HuH-7 (cell line): ENCODE measurements around the gene JMJD8.
A peak's percentile ranks its signal among the peaks of the same experiment; 100 is the strongest.
"Not testable (repeated sequence)": the region's sequence is repeated elsewhere in the genome, so short reads cannot be mapped to it uniquely, and the experiment has no call there.

Experiments used
- DNase-seq: peaks from one replicate; pipeline ENCODE4 v3.0.0; 2011; ENCODE audit warnings: low spot score

Gene JMJD8

DNA sequence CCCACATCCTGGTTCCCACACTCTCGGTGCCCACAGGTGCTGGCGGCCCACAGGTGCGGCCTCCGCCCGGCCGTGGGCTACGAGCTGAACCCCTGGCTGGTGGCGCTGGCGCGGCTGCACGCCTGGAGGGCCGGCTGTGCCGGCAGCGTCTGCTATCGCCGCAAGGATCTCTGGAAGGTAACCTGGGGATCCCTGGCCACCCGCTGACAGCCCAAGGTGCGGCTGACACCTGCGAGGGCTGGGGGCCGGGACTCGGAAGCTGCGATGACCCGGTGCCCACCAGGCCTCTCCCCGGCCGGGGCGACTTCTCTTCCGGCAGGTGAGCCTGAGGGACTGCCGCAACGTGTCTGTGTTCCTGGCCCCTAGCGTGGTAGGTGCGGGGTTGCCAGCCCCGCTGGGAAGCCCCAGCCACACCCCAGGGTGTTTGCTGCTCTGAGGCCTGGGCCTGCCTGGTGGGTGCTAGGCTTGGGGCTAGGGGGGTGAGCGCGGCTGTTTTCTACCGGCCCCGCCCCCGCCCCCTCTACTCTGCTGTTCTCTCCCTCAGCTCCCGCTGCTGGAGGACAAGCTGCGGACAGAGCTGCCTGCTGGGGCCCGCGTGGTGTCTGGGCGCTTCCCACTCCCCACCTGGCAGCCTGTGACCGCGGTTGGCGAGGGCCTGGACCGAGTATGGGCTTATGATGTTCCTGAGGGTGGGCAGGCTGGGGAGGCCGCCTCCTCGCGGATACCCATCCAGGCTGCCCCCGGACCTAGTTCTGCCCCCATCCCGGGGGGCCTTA is 37.8 kb upstream of the JMJD8 start:
- no peak for DNase-seq

DNA sequence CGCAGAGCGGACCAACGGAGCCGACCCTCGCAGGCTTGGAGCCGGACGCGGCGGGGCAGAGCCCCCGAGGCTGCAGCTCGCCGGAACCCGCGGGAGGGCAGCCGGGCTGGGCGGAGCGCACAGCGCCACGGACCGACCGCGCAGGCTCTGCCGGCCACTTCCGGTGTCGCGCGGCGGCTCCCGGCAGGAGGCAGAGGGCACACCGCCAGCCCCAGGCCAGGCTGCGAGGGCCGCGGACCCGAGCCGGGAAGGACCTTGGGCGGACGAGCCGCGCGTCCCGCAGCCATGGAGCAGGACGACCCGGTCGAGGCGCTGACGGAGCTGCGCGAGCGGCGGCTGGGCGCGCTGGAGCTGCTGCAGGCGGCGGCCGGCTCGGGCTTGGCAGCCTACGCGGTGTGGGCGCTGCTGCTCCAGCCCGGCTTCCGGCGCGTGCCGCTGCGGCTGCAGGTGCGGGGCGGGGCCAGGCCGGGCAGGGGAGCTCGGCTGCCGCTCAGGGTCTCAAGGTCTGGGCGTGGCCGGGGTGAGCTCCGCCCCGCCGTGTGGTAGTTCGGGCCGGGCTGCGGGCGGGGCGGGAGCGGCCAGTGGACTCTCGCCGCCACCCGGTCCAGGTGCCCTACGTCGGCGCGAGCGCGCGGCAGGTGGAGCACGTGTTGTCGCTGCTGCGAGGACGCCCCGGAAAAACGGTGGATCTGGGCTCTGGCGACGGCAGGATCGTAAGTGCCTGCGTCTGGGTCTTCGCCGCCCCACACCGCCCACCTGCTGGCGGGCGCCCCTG is 37.0 kb upstream of the JMJD8 start, which contains the start of gene ANTKMT:
ANTKMT (plus strand) TSS at position 157 of the 775 bp plus-strand sequence; CDS start at position 286, 129 bp downstream.
- peak; percentile 83 for DNase-seq

DNA sequence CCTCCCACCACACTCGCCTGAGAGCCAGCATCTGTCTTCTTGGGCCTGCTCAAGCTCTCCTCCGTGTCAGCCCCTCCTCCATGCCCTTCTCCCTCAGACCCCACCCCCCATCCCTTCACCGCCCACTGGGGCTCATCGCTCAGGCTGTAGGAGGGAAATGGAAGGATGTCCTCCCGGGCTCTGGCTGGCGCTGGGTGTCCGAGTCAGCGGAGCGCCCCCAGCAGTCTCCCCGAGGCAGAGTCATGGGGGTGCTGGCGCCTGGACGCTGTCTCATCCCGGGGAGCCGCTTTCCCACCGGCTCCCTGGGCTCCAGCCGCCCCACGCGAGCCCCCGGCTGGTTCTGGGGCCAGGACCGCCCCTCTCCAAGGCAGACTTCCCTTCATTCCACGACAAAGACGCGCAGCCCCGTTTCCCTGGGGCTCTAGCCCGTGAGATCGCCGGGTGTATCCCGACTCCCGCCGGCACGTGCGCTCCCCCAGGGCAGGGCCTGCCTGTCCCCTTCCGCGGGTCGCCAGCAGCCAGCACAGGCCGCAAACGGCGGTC is 36.4 kb upstream of the JMJD8 start:
- DNase-seq, result no peak

DNA sequence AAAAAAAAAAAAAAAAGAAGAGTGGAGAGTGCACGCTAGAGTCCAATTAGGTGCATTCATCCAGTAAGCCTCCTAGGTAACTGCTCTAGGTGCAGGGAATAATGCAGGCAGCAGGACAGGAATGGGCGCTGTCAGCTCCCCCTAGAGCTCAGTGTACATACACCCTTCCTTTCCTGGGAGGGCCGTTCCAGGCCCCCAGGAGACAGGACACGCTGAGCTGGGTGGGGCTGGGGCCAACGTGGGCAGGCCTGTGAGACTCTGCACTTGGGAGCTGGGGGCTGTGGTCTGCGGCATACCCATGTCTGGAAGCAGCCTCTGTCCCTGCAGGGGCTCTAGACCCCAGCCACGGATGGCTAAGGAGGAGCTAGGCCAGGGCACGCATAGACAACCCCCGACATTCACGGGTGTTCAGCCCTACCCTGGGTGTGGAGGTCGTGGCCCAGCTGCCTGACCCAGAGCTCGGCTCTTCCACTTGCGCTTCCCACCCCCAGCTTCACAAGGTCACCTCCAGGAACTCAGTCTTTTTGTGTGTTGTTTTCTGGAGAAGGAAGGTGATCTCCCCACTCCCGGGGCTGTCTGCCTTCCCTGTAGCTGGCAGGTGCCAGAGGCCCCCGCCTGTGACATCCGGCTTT is 35.8 kb upstream of the JMJD8 start:
- no peak for DNase-seq

DNA sequence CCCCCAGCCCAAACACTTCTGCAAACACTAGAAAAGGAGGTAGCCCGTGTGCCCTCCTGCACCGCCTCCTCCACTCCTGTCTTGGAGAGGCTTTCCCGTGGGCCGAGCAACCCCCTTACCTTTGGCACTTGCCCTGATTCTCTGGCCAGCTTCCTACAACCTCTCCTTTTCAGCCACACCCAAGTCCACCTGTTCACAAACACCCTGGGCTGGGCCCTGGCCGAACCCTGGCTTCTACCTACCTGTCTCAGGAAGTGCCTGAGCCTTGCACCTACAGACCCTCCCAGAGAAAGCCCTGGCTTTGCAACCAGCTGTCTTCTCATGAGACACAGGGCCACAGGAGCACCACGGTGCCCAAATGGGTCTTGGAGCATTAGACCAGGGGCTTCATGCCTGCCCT is 34.8 kb upstream of the JMJD8 start:
- no peak for DNase-seq

DNA sequence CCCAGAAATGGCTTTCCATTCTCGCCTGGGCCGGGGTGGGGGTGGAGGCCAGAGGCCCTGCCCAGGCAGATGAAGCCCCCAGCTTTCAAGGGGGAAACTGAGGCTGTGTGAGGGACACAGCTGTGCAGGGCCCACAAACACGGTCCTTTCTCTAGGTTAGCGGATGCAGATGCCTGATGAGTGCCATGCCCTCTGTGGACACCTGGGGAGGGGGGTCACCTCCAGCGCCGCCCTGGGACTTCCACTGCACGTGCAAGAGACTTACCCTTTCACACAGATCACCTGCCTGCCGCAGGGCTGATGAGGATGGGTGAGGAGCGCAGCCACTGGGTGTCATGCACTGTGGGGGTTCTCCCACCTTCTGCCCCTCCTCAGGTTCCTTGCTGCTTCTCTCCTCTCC is 34.3 kb upstream of the JMJD8 start:
- DNase-seq, result no peak

DNA sequence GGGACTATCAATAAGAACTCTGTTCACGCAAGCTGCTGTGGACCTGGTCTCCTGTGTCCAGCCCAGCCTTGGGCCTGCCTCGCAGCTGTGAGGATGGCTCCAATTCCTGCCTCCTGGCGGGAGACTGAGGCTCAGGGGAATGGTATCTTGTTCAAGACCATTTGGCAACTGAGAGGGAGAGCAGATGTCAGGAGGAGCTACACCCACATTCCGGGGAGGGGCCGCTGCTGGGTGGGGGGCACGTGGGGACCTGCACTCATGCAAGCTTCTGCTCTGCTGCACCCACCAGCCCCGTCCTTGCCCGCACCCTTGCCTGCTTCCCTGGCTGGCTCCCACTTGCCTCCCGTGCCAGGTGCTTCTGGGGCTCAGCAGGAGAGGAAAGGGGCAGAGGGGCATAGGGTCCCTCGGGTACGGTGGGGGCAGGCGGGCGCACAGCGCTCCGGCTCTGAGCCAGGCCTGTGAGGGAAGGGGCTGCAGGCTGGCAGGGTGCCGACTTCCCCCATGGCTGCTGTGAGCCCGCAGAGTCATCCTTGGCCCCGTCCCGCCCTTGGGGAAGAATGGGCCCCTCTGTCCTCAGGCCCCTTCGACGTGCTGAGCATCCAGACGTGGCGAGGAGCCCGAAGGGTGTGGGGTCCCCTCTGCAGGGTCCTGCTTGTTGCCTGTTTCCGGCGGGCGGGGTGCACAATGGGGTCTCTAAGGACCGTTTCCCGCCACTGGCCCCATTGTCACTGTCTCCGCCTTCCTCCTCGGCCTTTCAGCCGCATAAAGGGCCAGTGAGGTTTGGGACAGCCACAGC is 33.5 kb upstream of the JMJD8 start:
- no peak for DNase-seq

DNA sequence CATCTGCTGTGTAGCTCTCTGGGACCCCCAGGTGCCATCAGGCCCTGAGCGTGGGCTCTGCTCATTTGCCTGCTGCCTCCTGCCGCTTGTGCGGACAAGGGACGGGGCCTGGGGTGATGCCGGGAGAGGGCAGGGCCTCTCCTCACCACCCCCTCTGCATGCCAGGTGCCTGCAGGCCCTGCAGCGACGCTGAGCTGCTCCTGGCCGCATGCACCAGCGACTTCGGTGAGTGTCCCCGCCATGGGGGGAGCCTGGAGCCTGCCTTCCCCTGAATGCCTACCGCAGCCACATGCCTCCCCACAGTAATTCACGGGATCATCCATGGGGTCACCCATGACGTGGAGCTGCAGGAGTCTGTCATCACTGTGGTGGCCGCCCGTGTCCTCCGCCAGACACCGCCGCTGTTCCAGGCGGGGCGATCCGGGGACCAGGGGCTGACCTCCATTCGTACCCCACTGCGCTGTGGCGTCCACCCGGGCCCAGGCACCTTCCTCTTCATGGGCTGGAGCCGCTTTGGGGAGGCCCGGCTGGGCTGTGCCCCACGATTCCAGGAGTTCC is 32.7 kb upstream of the JMJD8 start:
- no peak for DNase-seq

DNA sequence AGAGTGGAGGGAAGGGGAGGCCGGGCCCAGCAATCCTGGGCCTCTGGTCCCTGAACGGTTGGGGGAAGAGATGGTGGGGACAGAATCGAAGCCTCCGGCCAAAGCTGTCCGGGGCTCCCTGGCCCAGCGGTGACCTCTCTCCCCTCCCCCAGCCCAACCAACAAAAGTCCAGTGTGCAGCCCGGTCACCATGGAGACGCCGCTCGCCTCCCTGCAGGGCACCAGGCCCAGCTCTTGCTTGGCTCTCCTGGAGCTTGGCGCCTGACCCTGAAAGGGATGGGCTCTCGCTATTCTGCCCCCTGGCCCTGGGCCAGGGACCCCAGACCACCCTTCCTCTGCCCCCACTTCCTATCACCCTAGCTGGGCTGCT is 32.0 kb upstream of the JMJD8 start:
- no peak for DNase-seq

DNA sequence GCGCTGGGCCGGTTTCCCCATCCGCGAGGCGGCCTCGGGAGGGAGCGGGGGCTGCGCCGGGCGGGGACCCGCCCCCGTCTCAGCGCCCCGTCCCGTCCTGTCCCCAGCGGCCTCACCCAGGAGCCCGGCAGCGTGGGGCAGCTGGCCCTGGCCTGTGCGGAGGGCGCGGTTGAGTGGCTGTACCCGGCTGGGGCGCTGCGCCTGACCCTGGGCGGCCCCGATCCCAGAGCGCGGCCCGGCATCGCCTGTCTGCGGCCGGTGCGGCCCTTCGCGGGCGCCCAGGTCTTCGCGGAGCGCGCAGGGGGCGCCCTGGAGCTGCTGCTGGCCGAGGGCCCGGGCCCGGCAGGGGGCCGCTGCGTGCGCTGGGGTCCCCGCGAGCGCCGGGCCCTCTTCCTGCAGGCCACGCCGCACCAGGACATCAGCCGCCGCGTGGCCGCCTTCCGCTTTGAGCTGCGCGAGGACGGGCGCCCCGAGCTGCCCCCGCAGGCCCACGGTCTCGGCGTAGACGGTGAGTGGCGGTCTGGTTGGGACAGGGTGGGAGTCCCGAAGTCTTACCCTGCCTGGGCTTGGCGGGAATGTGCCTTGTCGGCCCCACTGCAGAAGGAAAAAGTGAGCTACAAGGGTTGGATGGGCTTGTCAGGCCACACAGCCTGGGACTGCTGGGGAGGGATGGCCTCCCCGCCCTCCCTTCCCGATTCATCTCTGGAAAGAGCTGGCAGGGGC is 31.5 kb upstream of the JMJD8 start:
- no peak for DNase-seq

DNA sequence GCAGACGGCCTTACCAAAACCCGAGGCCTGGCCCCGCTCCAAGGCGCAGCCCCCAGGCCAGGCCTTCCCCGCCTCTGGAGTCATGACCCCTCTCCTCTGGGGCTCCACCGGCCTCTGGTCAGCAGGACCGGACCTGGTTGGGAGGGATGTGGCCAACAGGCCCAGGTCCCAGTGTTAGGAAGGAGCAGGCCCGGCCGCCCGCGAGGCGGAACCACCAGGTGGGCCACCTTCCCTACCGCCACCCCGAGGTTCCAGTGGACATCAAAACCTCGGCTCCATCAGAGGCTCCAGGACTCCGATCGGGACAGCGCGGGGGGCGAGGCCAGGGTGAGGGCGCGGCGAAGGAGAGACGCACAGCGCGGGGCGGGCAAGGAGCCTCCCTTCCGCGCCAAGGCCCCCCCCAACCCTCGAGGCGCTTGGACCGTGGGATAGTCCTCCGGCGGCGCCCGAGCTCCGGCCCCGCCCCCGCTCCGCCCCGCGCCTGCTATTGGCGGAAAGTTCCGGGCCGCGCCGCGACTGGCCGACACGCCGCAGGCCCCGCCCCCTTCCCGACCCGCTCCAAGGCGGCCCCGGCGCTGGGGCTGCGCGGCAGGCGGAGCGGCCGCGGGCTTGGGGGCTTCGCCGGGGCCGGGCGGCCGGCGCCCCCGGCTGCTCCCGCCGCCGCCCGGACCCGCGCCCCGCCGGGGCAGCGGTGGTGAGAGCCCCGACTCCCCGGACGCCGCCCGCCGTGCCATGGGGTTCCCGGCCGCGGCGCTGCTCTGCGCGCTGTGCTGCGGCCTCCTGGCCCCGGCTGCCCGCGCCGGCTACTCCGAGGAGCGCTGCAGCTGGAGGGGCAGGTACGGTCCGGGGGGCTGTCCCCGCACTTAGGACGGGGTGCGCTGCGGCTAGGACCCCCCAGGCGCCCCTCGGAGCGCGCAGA is 30.7 kb upstream of the JMJD8 start, which contains the start of gene METRN:
METRN (plus strand) TSS at position 561 of the 919 bp plus-strand sequence; CDS start at position 733, 172 bp downstream.
- peak; percentile 77 for DNase-seq

DNA sequence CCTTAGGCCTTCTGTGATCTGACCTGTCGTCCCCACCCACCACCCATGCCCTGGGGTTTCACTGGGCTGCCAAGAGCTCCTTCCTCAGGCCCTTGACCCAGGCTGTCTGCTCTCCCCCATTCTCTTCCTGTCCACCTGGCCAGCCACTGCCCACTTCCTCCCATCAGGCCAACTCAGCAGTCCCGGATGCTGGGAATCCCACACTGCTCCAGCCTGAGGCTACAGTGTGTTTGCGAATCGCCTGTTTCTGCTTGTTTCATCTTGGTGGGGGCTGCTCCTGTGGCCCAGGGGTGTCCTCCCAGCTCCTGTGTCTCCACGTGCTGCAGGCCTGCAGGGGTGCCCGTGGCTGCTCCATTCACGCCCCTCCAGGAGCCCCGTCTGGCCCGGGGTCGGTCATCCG is 29.9 kb upstream of the JMJD8 start:
- no peak for DNase-seq

DNA sequence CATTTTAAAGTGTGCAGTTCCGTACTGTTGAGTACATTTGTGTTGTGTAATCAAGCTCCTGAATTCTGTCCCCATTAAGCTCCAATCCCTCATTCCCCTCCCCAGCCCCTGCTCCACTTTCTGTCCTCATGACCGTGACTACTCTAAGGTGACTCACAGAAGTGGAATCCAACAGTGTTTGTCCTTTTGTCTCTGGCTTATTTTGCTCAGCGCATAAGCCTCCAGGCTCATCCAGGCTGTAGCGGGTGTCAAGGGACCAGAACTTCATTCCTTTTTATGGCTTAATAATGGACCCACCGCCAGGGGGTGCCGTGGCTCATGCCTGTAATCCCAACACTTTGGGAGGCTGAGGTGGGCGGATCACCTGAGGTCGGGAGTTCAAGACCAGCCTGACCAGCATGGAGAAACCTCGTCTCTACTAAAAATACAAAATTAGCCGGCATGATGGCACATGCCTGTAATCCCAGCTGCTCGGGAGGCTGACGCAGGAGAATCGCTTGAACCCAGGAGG is 28.7 kb upstream of the JMJD8 start:
- not testable (repeated sequence) for DNase-seq

DNA sequence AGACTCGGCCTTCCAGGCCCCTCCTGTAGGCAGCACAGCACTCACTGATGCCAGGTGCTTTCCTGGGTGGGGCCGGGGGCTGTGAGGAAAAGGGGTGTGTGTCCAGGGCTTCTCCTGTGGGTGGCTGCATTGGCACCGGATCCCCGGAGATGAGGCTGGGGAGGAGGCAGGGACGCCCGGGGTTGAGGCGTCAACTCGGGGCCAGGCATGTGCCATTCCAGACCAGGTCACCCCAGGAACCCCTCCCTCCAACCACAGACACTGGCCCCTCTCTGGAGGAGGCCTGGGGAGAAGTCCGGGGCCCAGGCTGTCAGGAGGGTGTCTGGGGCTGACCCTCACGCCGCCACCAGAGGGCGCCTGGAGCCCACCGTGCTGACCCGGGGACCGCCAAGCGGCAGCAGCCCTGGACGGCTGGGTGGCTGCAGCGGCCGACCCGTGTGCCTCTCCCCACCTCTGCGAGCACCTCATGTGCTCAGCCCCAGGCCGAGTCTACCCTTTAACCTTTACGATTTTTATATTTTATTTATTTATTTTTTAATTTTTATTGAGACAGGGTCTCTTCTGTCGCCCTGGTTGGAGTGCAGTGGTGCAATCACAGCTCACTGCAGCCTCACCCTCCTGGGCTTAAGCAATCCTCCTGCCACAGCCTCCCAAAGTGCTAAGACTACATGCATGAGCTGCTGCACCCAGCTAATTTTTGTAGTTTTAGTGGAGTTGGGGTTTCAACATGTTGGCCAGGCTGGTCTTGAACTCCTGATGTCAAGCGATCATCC is 27.6 kb upstream of the JMJD8 start:
- peak; percentile 85 for DNase-seq

DNA sequence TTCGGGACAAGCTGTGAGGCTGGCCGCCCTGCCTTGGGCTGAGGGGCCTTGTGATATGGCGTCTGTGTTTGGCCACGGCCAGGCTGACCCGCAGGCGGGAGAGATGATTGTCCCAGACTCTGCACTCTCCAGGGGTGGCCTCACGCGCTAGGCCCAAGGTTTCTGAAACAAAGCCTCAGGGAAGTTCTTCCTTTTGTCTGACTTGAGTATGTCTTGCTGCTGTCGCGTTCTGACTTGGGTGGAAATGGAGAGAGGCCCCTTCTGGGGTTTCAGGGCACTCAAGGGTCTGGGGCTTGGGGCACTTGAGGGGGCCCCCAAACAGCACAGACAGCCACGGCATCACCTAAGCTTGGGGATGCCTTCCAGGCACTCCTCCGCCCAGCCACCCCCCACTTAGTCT is 26.9 kb upstream of the JMJD8 start:
- no peak for DNase-seq

DNA sequence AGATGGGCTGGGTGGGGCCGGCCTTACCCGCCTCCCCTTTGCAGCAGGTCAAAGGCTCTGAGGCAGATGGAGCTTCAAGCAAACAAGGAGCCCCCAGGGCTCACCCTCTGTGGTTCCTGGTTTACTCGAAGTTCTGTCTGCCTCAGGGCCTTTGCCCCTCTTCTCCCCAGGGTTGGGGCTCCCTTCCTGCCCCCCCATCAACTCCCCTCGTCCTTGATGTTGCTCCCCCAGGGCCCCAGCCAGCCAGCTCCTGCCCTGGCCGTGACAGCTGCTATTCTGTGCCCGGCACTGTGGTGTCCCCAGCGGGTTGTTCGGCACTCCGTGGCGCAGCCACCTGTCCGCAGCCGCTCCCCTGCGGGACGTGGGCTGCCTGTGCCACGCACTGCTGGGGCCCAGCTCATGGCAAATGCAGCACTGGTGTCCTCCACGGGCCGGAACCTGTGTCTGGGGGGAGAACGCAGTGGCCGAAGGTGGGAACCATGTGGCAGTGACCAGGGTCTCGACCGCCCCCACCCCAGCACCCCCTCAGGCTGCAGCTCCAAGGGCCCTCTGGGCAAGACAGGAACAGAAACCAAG is 26.5 kb upstream of the JMJD8 start:
- no peak for DNase-seq

DNA sequence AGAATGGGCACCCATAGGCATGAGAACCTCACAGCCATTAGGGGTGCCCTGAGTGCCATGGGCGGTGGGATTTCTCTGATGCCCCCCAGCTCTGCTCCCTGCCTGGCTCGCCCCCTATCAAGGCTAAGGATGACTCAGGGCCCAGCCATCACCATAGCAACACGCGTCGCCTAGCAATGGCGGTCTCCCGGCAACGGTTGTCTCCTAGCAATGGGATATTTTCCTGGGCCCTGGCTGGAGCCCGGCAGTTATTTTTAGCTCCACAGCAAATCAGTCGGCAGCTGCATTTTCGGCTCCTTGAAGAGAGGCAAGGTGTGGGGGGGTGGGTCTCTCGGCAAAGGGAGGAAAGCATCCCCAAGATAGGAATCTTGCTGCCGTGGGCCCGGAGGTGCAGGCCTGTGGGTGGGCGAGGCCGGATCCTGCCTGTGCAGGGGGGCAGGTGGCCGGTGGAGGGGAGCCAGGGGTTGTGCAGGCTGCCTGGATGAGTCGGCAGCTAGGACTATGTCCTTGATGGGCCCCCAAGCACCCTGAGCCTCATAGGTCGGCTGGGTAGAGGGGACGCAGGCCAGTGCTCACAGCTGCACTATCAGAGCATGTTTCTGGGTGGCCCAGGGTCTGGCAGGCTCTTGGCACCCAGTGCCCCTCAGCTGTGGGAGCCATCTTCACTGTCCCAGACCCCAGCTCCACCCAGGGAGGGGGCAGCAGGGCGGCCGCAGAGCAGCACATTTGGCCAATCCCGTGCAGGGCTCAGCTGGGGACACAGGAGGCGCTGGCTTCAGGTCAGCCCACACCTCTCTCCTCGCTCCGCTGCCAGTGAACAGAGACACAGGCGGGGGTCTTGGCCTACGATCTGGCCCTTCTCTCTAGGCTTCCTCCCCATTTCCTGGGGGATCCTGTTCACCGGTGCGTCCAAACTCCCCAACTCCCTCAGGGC is 25.7 kb upstream of the JMJD8 start:
- DNase-seq, result no peak
